ENCODE measurements around the gene PLEKHG4B.

Gene PLEKHG4B

GRCh38 chr5:147751-148150 is 55.8 kb downstream of the PLEKHG4B start:
- Histone ChIP-seq H3K36me3 (replicated peaks; ENCODE audit: insufficient read depth, low read length) (no peaks in the 10 kb centered on the region), H3K9me3 (replicated peaks; ENCODE audit: insufficient read depth, low read length) (no peaks in the 10 kb centered on the region), H3K9me2 (replicated peaks; ENCODE audit: insufficient read depth, low read length) (no peaks in the 10 kb centered on the region), H3K4me2 (ENCODE audit: low read depth, low read length) (no peak overlapping the region), H3K4me3 (ENCODE audit: low read length) (no peak overlapping the region), H3K27ac (ENCODE audit: low read length) (no peak overlapping the region), H4K20me1 (ENCODE audit: insufficient read depth, low read length) (no peaks in the 10 kb centered on the region), H3K9ac (ENCODE audit: low read length) (no peak overlapping the region), H3K27me3 (replicated peaks; ENCODE audit: insufficient read depth, low read length) (no peaks in the 10 kb centered on the region; the same call in 1 of the 2 replicates), H3K79me2 (ENCODE audit: low read length) (no peaks in the 10 kb centered on the region), H2AFZ (ENCODE audit: low read length) (no peak overlapping the region), H3K4me1 (ENCODE audit: low read length) (no peaks in the 10 kb centered on the region), H3F3A (ENCODE audit: insufficient read depth, low read length) (no peaks in the 10 kb centered on the region)
- TF ChIP-seq EZH2 (optimal IDR thresholded peaks at IDR 0.05; ENCODE audit: low read depth, low read length): no peak
- TF ChIP-seq EZH2phosphoT487 (IDR thresholded peaks at IDR 0.05; ENCODE audit: low read length): no peak
- TF ChIP-seq, protein P1, sequence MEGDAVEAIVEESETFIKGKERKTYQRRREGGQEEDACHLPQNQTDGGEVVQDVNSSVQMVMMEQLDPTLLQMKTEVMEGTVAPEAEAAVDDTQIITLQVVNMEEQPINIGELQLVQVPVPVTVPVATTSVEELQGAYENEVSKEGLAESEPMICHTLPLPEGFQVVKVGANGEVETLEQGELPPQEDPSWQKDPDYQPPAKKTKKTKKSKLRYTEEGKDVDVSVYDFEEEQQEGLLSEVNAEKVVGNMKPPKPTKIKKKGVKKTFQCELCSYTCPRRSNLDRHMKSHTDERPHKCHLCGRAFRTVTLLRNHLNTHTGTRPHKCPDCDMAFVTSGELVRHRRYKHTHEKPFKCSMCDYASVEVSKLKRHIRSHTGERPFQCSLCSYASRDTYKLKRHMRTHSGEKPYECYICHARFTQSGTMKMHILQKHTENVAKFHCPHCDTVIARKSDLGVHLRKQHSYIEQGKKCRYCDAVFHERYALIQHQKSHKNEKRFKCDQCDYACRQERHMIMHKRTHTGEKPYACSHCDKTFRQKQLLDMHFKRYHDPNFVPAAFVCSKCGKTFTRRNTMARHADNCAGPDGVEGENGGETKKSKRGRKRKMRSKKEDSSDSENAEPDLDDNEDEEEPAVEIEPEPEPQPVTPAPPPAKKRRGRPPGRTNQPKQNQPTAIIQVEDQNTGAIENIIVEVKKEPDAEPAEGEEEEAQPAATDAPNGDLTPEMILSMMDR (IDR thresholded peaks at IDR 0.05; ENCODE audit: low read length): no peak
- no peak for DNase-seq

DNA sequence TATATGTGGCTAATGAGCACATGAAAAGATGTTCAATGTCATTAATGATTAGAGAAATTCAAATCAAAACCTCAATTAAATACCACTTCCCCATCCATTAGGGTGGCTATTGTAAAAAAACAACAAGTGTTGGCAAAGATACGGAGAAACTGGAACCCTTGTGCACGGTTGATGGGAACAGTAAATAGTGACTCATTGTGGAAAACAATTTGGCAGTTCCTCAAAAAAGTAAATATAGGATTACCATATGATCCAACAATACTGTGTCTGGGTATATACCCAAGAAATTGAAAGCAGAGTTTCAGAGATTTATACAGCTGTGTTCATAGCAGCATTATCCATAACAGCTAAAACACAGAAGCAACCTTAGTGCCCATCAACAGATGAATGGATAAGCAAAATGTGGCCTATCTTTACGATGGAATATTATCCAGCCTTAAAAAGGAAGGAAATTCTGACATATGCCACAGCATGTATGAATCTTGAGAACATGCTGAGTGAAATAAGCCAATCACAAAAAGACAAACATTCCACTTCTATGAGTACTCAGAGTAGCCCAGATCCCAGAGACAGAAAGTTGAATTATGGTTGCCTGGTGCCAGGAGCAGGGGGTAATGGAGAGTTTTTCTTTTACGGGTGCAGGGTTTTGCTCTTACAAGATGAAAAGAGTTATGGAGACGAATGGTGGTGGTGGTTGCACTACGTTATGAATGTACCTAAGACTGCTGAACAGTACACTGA is 57.9 kb downstream of the PLEKHG4B start:
- no peaks in the 10 kb centered on the region for H3K9me2 ChIP-seq (replicated peaks; ENCODE audit: insufficient read depth, low read length)
- H3K4me1 ChIP-seq (ENCODE audit: low read length): no peaks in the 10 kb centered on the region
- DNase-seq: no peak
- H3K4me2 ChIP-seq (ENCODE audit: low read depth, low read length): no peak overlapping the region
- no peak overlapping the region for H3K27ac ChIP-seq (ENCODE audit: low read length)
- H3F3A ChIP-seq (ENCODE audit: insufficient read depth, low read length): no peaks in the 10 kb centered on the region
- H3K79me2 ChIP-seq (ENCODE audit: low read length): no peaks in the 10 kb centered on the region
- H3K27me3 ChIP-seq (replicated peaks; ENCODE audit: insufficient read depth, low read length): no peaks in the 10 kb centered on the region
- no peaks in the 10 kb centered on the region for H4K20me1 ChIP-seq (ENCODE audit: insufficient read depth, low read length)
- no peak overlapping the region for H3K4me3 ChIP-seq (ENCODE audit: low read length)
- no peaks in the 10 kb centered on the region for H3K9me3 ChIP-seq (replicated peaks; ENCODE audit: insufficient read depth, low read length)
- TF ChIP-seq, protein P1 (IDR thresholded peaks at IDR 0.05; ENCODE audit: low read length): no peak
- TF ChIP-seq EZH2phosphoT487 (IDR thresholded peaks at IDR 0.05; ENCODE audit: low read length) (no peak), EZH2 (optimal IDR thresholded peaks at IDR 0.05; ENCODE audit: low read depth, low read length) (no peak)
- H3K9ac ChIP-seq (ENCODE audit: low read length): no peak overlapping the region
- no peak overlapping the region for H2AFZ ChIP-seq (ENCODE audit: low read length)
- H3K36me3 ChIP-seq (replicated peaks; ENCODE audit: insufficient read depth, low read length): no peaks in the 10 kb centered on the region

- Histone ChIP-seq H3K9ac (ENCODE audit: low read length) (no peak overlapping the region), H3K27ac (ENCODE audit: low read length) (no peak overlapping the region), H3K9me3 (replicated peaks; ENCODE audit: insufficient read depth, low read length) (no peaks in the 10 kb centered on the region), H3K9me2 (replicated peaks; ENCODE audit: insufficient read depth, low read length) (no peaks in the 10 kb centered on the region), H4K20me1 (ENCODE audit: insufficient read depth, low read length) (no peaks in the 10 kb centered on the region), H2AFZ (ENCODE audit: low read length) (no peak overlapping the region), H3K4me2 (ENCODE audit: low read depth, low read length) (no peak overlapping the region), H3K27me3 (replicated peaks; ENCODE audit: insufficient read depth, low read length) (no peaks in the 10 kb centered on the region), H3F3A (ENCODE audit: insufficient read depth, low read length) (no peaks in the 10 kb centered on the region), H3K4me3 (ENCODE audit: low read length) (no peak overlapping the region), H3K4me1 (ENCODE audit: low read length) (no peaks in the 10 kb centered on the region), H3K36me3 (replicated peaks; ENCODE audit: insufficient read depth, low read length) (no peaks in the 10 kb centered on the region), H3K79me2 (ENCODE audit: low read length) (no peaks in the 10 kb centered on the region)
- no peak for DNase-seq
- TF ChIP-seq EZH2phosphoT487 (IDR thresholded peaks at IDR 0.05; ENCODE audit: low read length) (no peak), EZH2 (optimal IDR thresholded peaks at IDR 0.05; ENCODE audit: low read depth, low read length) (no peak)
- TF ChIP-seq, protein P1 (IDR thresholded peaks at IDR 0.05; ENCODE audit: low read length): no peak
These were observed 58.8 kb downstream of the PLEKHG4B start for GRCh38 chr5:150746-151145.

All from MM.1S (cell line).